Panc1 (cell line): Measurements from ENCODE around the gene SPG21.

ENCODE experiments used
- CTCF ChIP-seq: fragments of 450-650 bp; IDR thresholded peaks from 2 replicates; pipeline ENCODE4 v1.5.1; 2017; ENCODE audit warnings: mild to moderate bottlenecking
- POLR2AphosphoS5 ChIP-seq: IDR thresholded peaks from 2 replicates; pipeline ENCODE4 v1.6.1; 2012; ENCODE audit warnings: mild to moderate bottlenecking, low read depth, low read length, moderate library complexity
- SIN3A ChIP-seq: IDR thresholded peaks from 2 replicates; pipeline ENCODE4 v1.6.1; 2012; ENCODE audit warnings: low read depth, mild to moderate bottlenecking, low read length, moderate library complexity, borderline replicate concordance; ENCODE audit not compliant: insufficient read depth
- TCF7L2 ChIP-seq: IDR thresholded peaks from 2 replicates; pipeline ENCODE4 v1.6.1; 2011; ENCODE audit warnings: mild to moderate bottlenecking, low read depth, low read length, inconsistent platforms
- TF ChIP-seq, protein P1 (sequence below), 2 experiments: IDR thresholded peaks; 2 replicates each; pipeline ENCODE4 v1.6.1; 2011 to 2012; ENCODE audit warnings: low read depth in 2 of 2, control low read depth in 1 of 2, low read length in 1 of 2, mild to moderate bottlenecking in 1 of 2, moderate library complexity in 1 of 2; ENCODE audit not compliant: insufficient read depth in 1 of 2

DNA sequence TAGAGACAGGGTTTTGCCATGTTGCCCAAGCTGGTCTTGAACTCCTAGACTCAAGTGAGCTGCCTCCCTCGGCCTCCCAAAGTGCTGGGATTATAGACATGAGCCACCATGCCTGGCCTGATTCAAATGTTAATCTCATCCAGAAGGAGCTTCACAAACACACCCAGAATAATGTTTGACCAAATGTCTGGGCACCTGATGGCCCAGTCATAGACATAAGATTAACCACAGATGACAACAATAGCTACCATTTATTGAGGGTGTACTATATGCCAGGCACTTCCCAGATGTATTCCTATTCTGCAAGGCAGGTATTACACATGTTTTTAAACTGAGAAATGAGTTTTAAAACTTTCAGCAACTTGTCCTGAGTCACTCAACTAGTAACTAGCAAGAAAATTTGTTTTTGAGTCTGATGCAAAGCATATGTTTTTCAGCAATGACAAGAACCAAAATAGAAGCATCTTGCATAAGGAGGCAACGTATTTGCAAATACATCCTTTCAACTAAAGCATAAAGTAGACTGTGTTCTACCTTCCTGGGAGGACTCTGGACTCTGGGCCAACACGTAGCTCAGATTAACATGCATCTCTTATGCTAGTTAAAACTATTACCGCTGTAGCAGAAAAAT lies 8.1 kb upstream of the SPG21 start:
- TF ChIP-seq CTCF = no peak
- TF ChIP-seq POLR2AphosphoS5 = no peak
- TF ChIP-seq, protein P1, sequence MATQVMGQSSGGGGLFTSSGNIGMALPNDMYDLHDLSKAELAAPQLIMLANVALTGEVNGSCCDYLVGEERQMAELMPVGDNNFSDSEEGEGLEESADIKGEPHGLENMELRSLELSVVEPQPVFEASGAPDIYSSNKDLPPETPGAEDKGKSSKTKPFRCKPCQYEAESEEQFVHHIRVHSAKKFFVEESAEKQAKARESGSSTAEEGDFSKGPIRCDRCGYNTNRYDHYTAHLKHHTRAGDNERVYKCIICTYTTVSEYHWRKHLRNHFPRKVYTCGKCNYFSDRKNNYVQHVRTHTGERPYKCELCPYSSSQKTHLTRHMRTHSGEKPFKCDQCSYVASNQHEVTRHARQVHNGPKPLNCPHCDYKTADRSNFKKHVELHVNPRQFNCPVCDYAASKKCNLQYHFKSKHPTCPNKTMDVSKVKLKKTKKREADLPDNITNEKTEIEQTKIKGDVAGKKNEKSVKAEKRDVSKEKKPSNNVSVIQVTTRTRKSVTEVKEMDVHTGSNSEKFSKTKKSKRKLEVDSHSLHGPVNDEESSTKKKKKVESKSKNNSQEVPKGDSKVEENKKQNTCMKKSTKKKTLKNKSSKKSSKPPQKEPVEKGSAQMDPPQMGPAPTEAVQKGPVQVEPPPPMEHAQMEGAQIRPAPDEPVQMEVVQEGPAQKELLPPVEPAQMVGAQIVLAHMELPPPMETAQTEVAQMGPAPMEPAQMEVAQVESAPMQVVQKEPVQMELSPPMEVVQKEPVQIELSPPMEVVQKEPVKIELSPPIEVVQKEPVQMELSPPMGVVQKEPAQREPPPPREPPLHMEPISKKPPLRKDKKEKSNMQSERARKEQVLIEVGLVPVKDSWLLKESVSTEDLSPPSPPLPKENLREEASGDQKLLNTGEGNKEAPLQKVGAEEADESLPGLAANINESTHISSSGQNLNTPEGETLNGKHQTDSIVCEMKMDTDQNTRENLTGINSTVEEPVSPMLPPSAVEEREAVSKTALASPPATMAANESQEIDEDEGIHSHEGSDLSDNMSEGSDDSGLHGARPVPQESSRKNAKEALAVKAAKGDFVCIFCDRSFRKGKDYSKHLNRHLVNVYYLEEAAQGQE (IDR thresholded peaks at IDR 0.05; ENCODE audit: insufficient read depth in 1 of 2, low read depth in 2 of 2, low read length in 1 of 2) = no peak
- no peak for TF ChIP-seq SIN3A
- no peak for TF ChIP-seq TCF7L2
